OCI-LY1 (cell line): Measurements from ENCODE around the gene SYTL4.

Experiments used
- EZH2 ChIP-seq: fragments of 200-600 bp; sonication (generic), shearing (Covaris generic); IDR thresholded peaks from 2 replicates; pipeline ENCODE4 v1.8.0; 2017; ENCODE audit warnings: borderline replicate concordance, mixed run types, mild to moderate bottlenecking, antibody characterized with exemption, low read length, moderate library complexity, mixed read lengths
- TF ChIP-seq, protein P1 (sequence below): fragments of 200-600 bp; sonication (generic), shearing (Covaris generic); IDR thresholded peaks from 2 replicates; pipeline ENCODE4 v1.5.1; 2017; ENCODE audit warnings: mild to moderate bottlenecking, antibody characterized with exemption, low read length, moderate library complexity, mixed read lengths

DNA sequence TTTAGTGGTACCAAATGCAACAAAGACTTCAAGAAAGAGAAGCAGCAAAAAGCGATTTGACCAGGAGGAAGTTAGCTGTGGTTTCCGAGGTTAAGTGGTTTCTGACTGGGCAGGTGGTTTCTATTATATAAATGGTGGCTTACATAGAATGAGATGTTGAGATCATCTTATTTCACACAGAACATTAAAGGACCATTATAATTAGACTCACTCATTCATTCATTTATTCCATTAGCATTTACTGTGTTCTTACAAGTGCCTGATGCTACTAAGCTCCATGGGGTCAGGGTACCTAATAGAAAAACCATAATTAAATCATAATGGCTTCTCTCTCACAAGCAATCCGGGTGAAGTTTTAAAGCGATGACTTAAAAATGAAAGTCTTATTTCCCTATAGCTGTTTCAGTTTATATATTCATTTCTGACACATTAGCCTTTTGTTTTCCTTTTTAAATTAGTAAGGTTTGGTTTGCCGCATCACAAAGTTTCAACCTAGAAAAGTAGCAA, 105.9 kb downstream of the SYTL4 start:
- TF ChIP-seq, protein P1, sequence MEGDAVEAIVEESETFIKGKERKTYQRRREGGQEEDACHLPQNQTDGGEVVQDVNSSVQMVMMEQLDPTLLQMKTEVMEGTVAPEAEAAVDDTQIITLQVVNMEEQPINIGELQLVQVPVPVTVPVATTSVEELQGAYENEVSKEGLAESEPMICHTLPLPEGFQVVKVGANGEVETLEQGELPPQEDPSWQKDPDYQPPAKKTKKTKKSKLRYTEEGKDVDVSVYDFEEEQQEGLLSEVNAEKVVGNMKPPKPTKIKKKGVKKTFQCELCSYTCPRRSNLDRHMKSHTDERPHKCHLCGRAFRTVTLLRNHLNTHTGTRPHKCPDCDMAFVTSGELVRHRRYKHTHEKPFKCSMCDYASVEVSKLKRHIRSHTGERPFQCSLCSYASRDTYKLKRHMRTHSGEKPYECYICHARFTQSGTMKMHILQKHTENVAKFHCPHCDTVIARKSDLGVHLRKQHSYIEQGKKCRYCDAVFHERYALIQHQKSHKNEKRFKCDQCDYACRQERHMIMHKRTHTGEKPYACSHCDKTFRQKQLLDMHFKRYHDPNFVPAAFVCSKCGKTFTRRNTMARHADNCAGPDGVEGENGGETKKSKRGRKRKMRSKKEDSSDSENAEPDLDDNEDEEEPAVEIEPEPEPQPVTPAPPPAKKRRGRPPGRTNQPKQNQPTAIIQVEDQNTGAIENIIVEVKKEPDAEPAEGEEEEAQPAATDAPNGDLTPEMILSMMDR: no peak
- no peak for TF ChIP-seq EZH2
